ENCODE measurements around the gene TFDP2. TPM values are rescaled to one million over a fixed set of nuclear protein-coding genes. Genes with fewer than 3 reads are reported as not detected.
A peak's percentile ranks its signal among the peaks of the same experiment; 100 is the strongest.

The TFDP2 gene
- total RNA-seq, 4 donors from 2014 or later: 38.0 to 95.4 (median 65.4) TPM

DNA sequence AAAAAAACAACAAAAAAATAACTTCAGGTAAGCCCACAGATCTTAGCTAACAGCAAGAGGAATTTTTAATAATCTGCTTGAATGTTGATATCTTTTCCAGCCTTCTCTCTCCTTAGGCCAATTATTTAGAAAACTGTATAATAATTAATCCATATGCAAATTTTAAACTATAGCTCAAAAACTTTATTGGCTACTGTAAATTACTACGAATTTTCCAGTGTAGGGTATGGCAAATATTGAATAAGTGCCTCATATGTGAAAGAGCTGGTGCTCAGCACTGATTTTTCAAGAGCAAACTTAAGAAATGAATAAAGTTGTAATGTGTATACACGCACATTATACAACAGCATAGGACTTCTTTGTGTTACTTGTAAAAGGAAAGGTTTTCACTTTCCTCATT is 123.0 kb downstream of the TFDP2 start:
- no peak for TF ChIP-seq POLR2A (IDR thresholded peaks at IDR 0.05)
- TF ChIP-seq, protein P1, sequence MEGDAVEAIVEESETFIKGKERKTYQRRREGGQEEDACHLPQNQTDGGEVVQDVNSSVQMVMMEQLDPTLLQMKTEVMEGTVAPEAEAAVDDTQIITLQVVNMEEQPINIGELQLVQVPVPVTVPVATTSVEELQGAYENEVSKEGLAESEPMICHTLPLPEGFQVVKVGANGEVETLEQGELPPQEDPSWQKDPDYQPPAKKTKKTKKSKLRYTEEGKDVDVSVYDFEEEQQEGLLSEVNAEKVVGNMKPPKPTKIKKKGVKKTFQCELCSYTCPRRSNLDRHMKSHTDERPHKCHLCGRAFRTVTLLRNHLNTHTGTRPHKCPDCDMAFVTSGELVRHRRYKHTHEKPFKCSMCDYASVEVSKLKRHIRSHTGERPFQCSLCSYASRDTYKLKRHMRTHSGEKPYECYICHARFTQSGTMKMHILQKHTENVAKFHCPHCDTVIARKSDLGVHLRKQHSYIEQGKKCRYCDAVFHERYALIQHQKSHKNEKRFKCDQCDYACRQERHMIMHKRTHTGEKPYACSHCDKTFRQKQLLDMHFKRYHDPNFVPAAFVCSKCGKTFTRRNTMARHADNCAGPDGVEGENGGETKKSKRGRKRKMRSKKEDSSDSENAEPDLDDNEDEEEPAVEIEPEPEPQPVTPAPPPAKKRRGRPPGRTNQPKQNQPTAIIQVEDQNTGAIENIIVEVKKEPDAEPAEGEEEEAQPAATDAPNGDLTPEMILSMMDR (IDR thresholded peaks at IDR 0.05): no peak
- no peaks in the 10 kb centered on the region for H3K27me3 ChIP-seq
- no peaks in the 10 kb centered on the region for H3K4me1 ChIP-seq
- H3K36me3 ChIP-seq: no peaks in the 10 kb centered on the region
- H3K9me3 ChIP-seq: no peaks in the 10 kb centered on the region
- H3K27ac ChIP-seq: no peak overlapping the region
- no peak for DNase-seq
- H3K4me3 ChIP-seq: no peak overlapping the region

DNA sequence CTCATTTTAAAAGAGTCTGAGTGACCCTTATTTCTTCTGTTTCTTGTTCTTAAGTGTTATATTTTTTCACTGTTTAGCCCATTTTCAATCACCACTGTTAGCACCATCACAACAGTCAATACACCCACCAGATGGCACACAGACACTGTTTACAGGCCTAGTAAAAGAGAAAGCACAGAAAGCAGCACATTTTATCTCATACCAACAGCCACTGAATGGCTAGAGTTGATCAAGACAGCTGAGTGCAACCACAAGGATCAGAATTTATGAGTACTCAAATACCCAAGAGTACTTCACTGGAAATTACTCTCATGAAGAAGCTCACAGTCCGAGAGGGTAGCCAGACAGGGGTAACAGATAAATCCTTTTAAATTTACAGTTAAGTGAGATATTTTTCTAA is 127.0 kb downstream of the TFDP2 start:
- TF ChIP-seq, protein P1 (IDR thresholded peaks at IDR 0.05): peak in 3 of 6 experiments; percentile 35 to 66 (median 39)
- TF ChIP-seq POLR2A (IDR thresholded peaks at IDR 0.05): no peak
- no peaks in the 10 kb centered on the region for H3K36me3 ChIP-seq
- no peaks in the 10 kb centered on the region for H3K4me1 ChIP-seq
- H3K4me3 ChIP-seq: no peak overlapping the region
- H3K9me3 ChIP-seq: no peaks in the 10 kb centered on the region
- DNase-seq: no peak
- no peak overlapping the region for H3K27ac ChIP-seq
- H3K27me3 ChIP-seq: no peaks in the 10 kb centered on the region

DNA sequence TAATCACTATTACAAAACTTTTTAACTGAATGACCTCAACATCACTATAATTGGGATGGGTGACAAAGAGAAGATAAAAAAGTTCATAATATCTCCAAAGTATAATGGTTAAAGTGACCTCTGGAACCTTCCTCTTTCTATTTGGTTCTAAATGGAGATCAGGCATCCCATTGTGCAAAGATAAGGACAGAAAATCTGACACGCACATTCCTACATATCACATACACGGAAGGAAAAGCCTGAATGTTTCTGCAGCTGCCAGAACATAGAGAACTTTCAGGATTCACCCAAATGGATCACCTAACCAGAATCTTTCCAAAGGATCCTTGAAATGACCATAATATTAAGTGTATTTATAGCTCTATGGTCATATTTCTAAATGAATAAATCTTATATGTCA is 128.2 kb downstream of the TFDP2 start:
- no peaks in the 10 kb centered on the region for H3K36me3 ChIP-seq
- no peak for TF ChIP-seq POLR2A (IDR thresholded peaks at IDR 0.05)
- TF ChIP-seq, protein P1 (IDR thresholded peaks at IDR 0.05): no peak
- no peak overlapping the region for H3K27ac ChIP-seq
- DNase-seq: no peak
- H3K9me3 ChIP-seq: no peaks in the 10 kb centered on the region
- no peaks in the 10 kb centered on the region for H3K27me3 ChIP-seq
- no peaks in the 10 kb centered on the region for H3K4me1 ChIP-seq
- H3K4me3 ChIP-seq: no peak overlapping the region

DNA sequence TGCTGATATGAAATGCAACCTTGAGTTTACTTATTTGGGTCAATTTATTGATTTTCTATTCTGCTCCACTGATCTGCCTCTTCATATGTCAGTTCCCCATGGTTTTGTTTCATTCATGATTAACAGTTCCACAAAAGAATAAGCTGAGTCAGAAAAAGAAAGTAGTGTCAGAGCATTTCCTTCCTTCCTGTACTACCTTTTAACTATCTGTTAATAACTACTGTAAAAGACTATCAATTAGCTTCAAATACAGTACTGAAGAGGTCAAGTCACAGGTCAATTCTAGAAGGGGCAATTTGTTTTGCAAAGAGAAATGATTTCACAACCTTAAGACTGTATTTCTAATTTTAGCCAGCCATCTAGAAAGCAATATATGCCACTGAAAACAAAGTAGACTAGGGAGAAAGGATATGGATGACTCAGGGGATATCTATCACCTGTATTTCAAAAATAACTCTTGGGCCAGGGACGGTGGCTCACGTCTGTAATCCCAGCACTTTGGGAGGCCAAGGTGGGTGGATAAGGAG is 129.5 kb downstream of the TFDP2 start:
- H3K4me1 ChIP-seq: no peaks in the 10 kb centered on the region
- TF ChIP-seq, protein P1 (IDR thresholded peaks at IDR 0.05): no peak
- no peak for TF ChIP-seq POLR2A (IDR thresholded peaks at IDR 0.05)
- no peaks in the 10 kb centered on the region for H3K27me3 ChIP-seq
- no peak for DNase-seq
- H3K9me3 ChIP-seq: no peaks in the 10 kb centered on the region
- H3K27ac ChIP-seq: peak overlapping the region in 1 of 4 donors; percentile 18
- H3K4me3 ChIP-seq: no peak overlapping the region
- no peaks in the 10 kb centered on the region for H3K36me3 ChIP-seq

DNA sequence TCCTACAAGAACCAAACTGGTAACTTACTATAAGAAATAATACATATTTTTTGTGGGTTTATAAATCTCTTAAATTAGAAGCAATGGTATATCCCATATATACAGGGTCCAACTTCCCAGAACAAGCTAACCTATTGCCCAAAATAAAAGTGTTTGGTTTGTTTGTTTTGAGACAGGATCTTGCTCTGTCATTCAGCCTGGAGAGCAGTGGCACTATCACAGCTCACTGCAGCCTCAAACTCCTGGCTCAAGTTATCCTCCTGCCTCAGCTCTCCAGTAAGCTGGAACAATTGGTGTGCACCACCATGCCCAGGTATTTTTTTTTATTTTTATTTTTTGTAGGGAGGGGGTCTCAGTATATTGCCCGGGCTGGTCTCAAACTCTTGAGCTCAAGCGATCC is 135.4 kb downstream of the TFDP2 start:
- Histone ChIP-seq H3K9me3 (no peaks in the 10 kb centered on the region), H3K4me3 (no peak overlapping the region), H3K27ac (no peak overlapping the region), H3K36me3 (no peaks in the 10 kb centered on the region), H3K27me3 (no peaks in the 10 kb centered on the region), H3K4me1 (no peaks in the 10 kb centered on the region)
- no peak for DNase-seq
- TF ChIP-seq POLR2A (IDR thresholded peaks at IDR 0.05): no peak
- TF ChIP-seq, protein P1 (IDR thresholded peaks at IDR 0.05): no peak
